Cardiac fibroblast (primary cell): Measurements from ENCODE around the gene DUS4L.

Experiments used
- DNase-seq, 2 donors: peaks; one replicate each; pipeline versions ENCODE4 v3.0.0 to v3.0.0-alpha.2; 2010; ENCODE audit warnings: low read depth in 2 of 2
- H3K4me3 ChIP-seq, 2 donors: replicated peaks in 1 of 2; 1 replicate in 1 of 2; 2 replicates in 1 of 2; pipeline ENCODE4 v1.5.1; 2011; ENCODE audit warnings: low read depth in 2 of 2, low read length in 2 of 2, mild to moderate bottlenecking in 2 of 2, moderate library complexity in 1 of 2
- TF ChIP-seq, protein P1 (sequence below): IDR thresholded peaks from one replicate; pipeline ENCODE4 v1.5.1; 2011; ENCODE audit warnings: low read depth, mild to moderate bottlenecking, low read length, inconsistent platforms

Gene DUS4L

GRCh38 chr7:107613439-107613838, 49.7 kb downstream of the DUS4L start:
- no peak overlapping the region for H3K4me3 ChIP-seq
- TF ChIP-seq, protein P1, sequence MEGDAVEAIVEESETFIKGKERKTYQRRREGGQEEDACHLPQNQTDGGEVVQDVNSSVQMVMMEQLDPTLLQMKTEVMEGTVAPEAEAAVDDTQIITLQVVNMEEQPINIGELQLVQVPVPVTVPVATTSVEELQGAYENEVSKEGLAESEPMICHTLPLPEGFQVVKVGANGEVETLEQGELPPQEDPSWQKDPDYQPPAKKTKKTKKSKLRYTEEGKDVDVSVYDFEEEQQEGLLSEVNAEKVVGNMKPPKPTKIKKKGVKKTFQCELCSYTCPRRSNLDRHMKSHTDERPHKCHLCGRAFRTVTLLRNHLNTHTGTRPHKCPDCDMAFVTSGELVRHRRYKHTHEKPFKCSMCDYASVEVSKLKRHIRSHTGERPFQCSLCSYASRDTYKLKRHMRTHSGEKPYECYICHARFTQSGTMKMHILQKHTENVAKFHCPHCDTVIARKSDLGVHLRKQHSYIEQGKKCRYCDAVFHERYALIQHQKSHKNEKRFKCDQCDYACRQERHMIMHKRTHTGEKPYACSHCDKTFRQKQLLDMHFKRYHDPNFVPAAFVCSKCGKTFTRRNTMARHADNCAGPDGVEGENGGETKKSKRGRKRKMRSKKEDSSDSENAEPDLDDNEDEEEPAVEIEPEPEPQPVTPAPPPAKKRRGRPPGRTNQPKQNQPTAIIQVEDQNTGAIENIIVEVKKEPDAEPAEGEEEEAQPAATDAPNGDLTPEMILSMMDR = no peak
- DNase-seq = no peak

DNA sequence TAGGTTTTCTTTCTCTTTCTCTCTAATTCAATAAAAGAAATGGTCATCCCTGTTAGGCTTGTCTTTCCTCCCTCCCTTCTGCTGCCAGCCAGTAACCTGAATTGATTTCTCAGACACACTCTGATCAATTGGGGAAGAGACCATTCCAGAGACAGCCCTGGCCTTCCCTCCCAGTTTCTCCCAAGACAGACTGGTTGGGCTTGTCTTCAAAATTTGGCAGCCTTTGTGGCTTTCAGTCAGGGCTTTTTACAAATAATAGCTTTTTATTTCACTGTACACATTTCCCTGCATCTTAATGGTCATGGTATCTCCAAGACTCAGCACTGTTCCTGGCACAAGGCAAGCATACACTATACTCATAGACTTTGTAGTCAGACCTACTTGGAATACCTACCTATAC, 50.2 kb downstream of the DUS4L start:
- TF ChIP-seq, protein P1 = no peak
- H3K4me3 ChIP-seq = no peak overlapping the region
- DNase-seq = peak in 1 of 2 donors; percentile 32

DNA sequence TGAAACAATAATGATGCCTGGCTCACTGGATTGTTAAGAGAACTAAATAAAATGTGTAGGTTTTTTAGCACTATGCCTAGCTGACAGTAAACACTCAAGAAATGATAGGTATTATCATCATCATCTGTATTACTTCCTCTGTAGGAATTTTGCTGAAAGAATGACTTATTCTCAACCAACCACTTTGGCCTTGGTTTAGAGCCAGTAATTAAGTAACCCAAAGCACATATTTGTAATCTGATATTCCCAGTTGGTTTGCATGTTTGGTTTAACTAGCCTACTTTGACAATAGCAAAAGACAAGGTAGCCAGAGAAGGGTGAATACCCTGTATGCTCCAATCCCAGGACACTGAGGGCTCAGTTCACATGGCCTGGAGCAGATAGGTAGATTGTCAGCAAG, 50.7 kb downstream of the DUS4L start:
- no peak overlapping the region for H3K4me3 ChIP-seq
- peak; percentile 73 to 82 for DNase-seq
- TF ChIP-seq, protein P1 = no peak

DNA sequence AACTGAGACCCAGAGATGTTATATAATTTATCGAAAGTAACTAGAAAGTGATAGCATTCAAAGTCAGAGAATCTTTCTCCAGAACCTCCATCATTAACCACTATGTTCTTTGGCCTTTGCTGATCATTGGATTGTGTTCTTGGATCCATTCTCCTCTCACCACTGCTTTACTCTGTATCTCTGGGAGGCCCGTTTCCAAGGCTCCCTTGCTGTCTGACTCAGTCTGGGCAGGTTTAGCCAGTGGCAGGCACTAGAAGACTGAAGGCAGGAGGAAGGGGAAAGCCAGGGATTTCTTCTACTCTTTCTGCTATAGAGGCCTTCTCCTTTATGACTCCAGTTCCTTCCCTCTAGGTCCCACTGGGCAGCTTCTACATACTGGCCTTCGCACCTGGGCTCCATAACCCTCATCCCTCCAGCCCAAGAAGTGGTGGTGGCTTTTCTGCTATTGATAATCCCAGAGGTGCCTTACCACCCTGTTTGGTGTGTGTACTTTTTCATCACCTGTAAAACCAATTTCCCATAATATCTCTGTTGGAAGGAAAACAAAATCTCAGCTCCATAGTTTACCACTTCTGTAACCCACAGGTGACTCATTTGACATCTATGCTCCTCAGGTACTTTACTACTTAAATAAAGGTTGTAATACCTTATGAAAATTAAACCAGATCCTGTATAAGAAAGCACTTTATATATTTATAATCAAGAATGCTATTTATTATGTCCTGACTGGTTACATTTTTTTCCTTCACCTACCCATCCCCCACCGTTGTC, 52.3 kb downstream of the DUS4L start:
- TF ChIP-seq, protein P1 = no peak
- H3K4me3 ChIP-seq = no peak overlapping the region

DNA sequence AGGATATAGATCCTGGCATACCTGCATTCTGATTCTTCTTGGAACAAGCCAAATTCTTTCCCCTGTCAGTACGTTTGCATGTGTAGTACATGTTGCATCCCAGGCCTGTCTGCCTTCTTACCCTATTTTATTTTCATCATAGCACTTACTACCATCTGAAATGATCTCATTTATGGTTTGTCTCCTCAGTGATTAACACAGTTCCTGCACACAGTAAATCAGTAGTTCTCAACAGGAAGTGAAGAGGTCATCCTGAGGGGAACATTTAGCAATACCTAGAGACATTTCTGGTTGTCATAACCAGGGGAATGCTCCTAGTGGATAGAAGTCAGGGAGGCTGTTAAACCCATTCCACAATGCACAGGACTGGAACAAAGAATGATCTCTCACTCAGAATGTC, 58.7 kb downstream of the DUS4L start:
- TF ChIP-seq, protein P1 = no peak
- DNase-seq = peak; percentile 80 to 85
- no peak overlapping the region for H3K4me3 ChIP-seq

More for the DNA sequence above, 52.3 kb downstream of the DUS4L start:
- no peak for DNase-seq

DNA sequence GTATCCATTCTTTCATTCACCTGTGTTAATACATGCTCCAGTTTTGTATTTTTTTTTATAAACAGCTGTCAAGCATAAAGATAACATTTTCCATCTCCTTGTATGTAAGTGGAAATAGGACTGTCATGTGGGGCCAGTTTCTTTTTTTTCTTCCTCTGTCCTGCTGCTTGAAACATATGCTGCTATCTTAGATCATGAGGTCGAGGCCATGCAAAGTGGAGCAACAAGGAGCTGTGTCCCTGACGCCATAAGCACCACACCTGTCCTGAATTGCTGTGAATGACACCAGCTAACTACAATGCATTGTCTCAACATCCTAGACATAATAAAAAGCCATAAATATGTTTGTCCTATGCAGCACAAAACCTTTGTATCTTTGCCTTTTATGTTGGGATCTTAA, 59.1 kb downstream of the DUS4L start:
- H3K4me3 ChIP-seq = no peak overlapping the region
- TF ChIP-seq, protein P1 = no peak
- no peak for DNase-seq

DNA sequence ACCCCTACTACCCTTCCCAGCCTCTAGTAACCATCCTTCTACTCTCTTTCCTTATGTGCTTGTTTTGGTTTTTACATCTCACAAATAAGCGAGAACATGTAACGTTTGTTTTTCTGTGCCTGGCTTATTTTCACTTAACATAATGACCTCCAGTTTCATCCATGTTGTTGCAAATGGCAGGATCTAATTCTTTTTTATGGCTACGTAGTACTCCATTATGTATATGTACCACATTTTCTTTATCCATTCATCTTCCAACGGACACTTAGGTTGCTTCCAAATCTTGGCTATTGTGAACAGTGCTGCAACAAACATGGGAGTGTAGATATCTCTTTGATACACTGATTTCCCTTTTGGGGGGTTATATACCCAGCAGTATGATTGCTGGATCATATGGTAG, 63.2 kb downstream of the DUS4L start:
- no peak for DNase-seq
- no peak overlapping the region for H3K4me3 ChIP-seq
- TF ChIP-seq, protein P1 = no peak
